Motor neuron (in vitro differentiated cells): ENCODE results near the gene CFAP251. TPM values are rescaled to one million over a fixed set of nuclear protein-coding genes. Genes with fewer than 3 reads are reported as not detected.
"Not testable (repeated sequence)": the region's sequence is repeated elsewhere in the genome, so short reads cannot be mapped to it uniquely, and the experiment has no call there.

Source experiments
- ATAC-seq, 8 experiments: fragments of 200-7000 bp; cut with Tn5 transposase; replicated peaks in 6 of 8; 2 replicates each; pipeline ENCODE4 v1.8.0; 2021; ENCODE audit warnings: mild to moderate bottlenecking in 8 of 8, moderate library complexity in 8 of 8
- H3K27ac ChIP-seq, 2 donors: fragments of 250-450 bp; sonication (Bioruptor Pico); 2 replicates each; pipeline ENCODE4 v1.9.0; 2021; ENCODE audit warnings: antibody characterized with exemption in 2 of 2, mild to moderate bottlenecking in 2 of 2, moderate library complexity in 1 of 2
- H3K4me1 ChIP-seq, 2 donors: fragments of 250-450 bp; sonication (Bioruptor Pico); replicated peaks in 1 of 2; 2 replicates each; pipeline ENCODE4 v1.6.1; 2021; ENCODE audit warnings: antibody characterized with exemption in 2 of 2, mild to moderate bottlenecking in 2 of 2, moderate library complexity in 1 of 2
- H3K4me3 ChIP-seq, 5 donors: fragments of 250-450 bp; sonication (Bioruptor Pico); 2 replicates each; pipeline ENCODE4 v1.9.0; 2021; ENCODE audit warnings: antibody characterized with exemption in 5 of 5, mild to moderate bottlenecking in 5 of 5, moderate library complexity in 4 of 5
- WGBS, 10 experiments: fragments of 450-650 bp; shearing (Covaris generic); methylation state at CpG; one replicate each; pipeline ENCODE4 v1.0.0; 2022; 5-methylcytosine and 5-hydroxymethylcytosine counted together
- in situ Hi-C, 9 experiments: fragments of 400-800 bp; cut with MboI; loops; one replicate each; pipeline ENCODE4 v1.15.0; 2021; ENCODE audit warnings: low sequenced_read_pairs in 9 of 9, low pct_unique_long_range_greater_than_20kb in 2 of 9; ENCODE audit not compliant: unreplicated experiment in 9 of 9
- total RNA-seq, 8 experiments: library from RNA; unstranded; fragments of 300-600 nt; gene quantifications; 2 replicates each; pipeline versions ENCODE4 v1.2.3 to v1.2.4, GENCODE V29; 2022

CFAP251 gene
- total RNA-seq, 8 experiments from 2014 or later = 1.7 to 5.3 (median 2.7) TPM

GRCh38 chr12:122040579-122041386, 122.4 kb downstream of the CFAP251 start:
- ATAC-seq = no peak
- no peak overlapping the region for H3K4me3 ChIP-seq
- H3K27ac ChIP-seq = no peak overlapping the region
- no peaks in the 10 kb centered on the region for H3K4me1 ChIP-seq
- 45 to 94% (median 71%) methylated on average over 1 to 14 of the region's 21 CpGs for WGBS, 10 experiments
- in situ Hi-C loops = no loop called here

- in situ Hi-C loops, H3K4me3 ChIP-seq, H3K27ac ChIP-seq, H3K4me1 ChIP-seq, ATAC-seq: not testable (repeated sequence)
- 90 to 100% (median 100%) methylated on average over 1 to 2 of the region's 3 CpGs; no CpG with 5 or more reads in 7 of the 10 experiments for WGBS, 10 experiments
Observed at GRCh38 chr12:122041458-122041857, 123.1 kb downstream of the CFAP251 start.

GRCh38 chr12:122042910-122043309, 124.5 kb downstream of the CFAP251 start:
- Histone ChIP-seq H3K27ac (no peak overlapping the region), H3K4me3 (no peak overlapping the region), H3K4me1 (no peaks in the 10 kb centered on the region)
- in situ Hi-C loops = no loop called here
- ATAC-seq = no peak
- WGBS, 10 experiments = 0 to 100% (median 82%) methylated on average over 1 to 11 of the region's 11 CpGs

GRCh38 chr12:122043476-122043875, 125.1 kb downstream of the CFAP251 start:
- no peak for ATAC-seq
- WGBS, 10 experiments = 96% methylated on average over 4 of the region's 15 CpGs; no CpG with 5 or more reads in 9 of the 10 experiments
- Histone ChIP-seq H3K4me3 (no peak overlapping the region), H3K27ac (no peak overlapping the region), H3K4me1 (no peaks in the 10 kb centered on the region)
- in situ Hi-C loops = no loop called here

- in situ Hi-C loops = no loop called here
- ATAC-seq = no peak
- Histone ChIP-seq H3K4me1 (no peaks in the 10 kb centered on the region), H3K27ac (no peak overlapping the region), H3K4me3 (no peak overlapping the region)
- 80 to 100% (median 100%) methylated on average over 1 to 4 of the region's 7 CpGs; no CpG with 5 or more reads in 3 of the 10 experiments for WGBS, 10 experiments
Observed at GRCh38 chr12:122045262-122045661, 126.9 kb downstream of the CFAP251 start.

GRCh38 chr12:122046145-122046544, 127.8 kb downstream of the CFAP251 start:
- ATAC-seq = no peak
- in situ Hi-C loops = no loop called here

GRCh38 chr12:122048151-122048550, 129.8 kb downstream of the CFAP251 start:
- no peaks in the 10 kb centered on the region for H3K4me1 ChIP-seq
- ATAC-seq = no peak
- in situ Hi-C loops = no loop called here
- no peak overlapping the region for H3K4me3 ChIP-seq
- H3K27ac ChIP-seq = no peak overlapping the region
- 83 to 100% (median 94%) methylated on average over 1 to 8 of the region's 8 CpGs; no CpG with 5 or more reads in 3 of the 10 experiments for WGBS, 10 experiments

More at GRCh38 chr12:122046145-122046544, 127.8 kb downstream of the CFAP251 start:
- H3K4me3 ChIP-seq = no peak overlapping the region
- H3K4me1 ChIP-seq = no peaks in the 10 kb centered on the region
- no peak overlapping the region for H3K27ac ChIP-seq
- 61 to 100% methylated on average over 1 to 3 of the region's 7 CpGs; no CpG with 5 or more reads in 8 of the 10 experiments for WGBS, 10 experiments

- Histone ChIP-seq H3K4me1 (no peaks in the 10 kb centered on the region), H3K4me3 (no peak overlapping the region), H3K27ac (no peak overlapping the region)
- 60 to 100% (median 73%) methylated on average over 1 to 3 of the region's 9 CpGs; no CpG with 5 or more reads in 5 of the 10 experiments for WGBS, 10 experiments
- in situ Hi-C loops = loop anchor here in 3 of 9 experiments (10.0 kb wide), 2 partner anchors 75 to 85 kb away; no protein-coding TSS in a partner anchor
- ATAC-seq = no peak
Observed at GRCh38 chr12:122049827-122050226, 131.4 kb downstream of the CFAP251 start.

- 80 to 100% (median 95%) methylated on average over 1 to 12 of the region's 20 CpGs; no CpG with 5 or more reads in 3 of the 10 experiments for WGBS, 10 experiments
- Histone ChIP-seq H3K4me1 (no peaks in the 10 kb centered on the region), H3K4me3 (no peak overlapping the region), H3K27ac (no peak overlapping the region)
- no peak for ATAC-seq
- in situ Hi-C loops = loop anchor here in 3 of 9 experiments (10.0 kb wide), 2 partner anchors 74 to 84 kb away; no protein-coding TSS in a partner anchor
Observed at GRCh38 chr12:122050706-122051105, 132.3 kb downstream of the CFAP251 start.

GRCh38 chr12:122051231-122051876, 133.0 kb downstream of the CFAP251 start:
- Histone ChIP-seq H3K27ac (no peak overlapping the region), H3K4me3 (no peak overlapping the region), H3K4me1 (no peaks in the 10 kb centered on the region)
- ATAC-seq = no peak
- in situ Hi-C loops = loop anchor here in 3 of 9 experiments (10.0 kb wide), 2 partner anchors 73 to 83 kb away; no protein-coding TSS in a partner anchor
- WGBS, 10 experiments = 60 to 100% (median 93%) methylated on average over 1 to 5 of the region's 14 CpGs; no CpG with 5 or more reads in 5 of the 10 experiments

- H3K4me1 ChIP-seq = no peaks in the 10 kb centered on the region
- 83 to 100% (median 95%) methylated on average over 1 to 2 of the region's 2 CpGs; no CpG with 5 or more reads in 1 of the 10 experiments for WGBS, 10 experiments
- H3K4me3 ChIP-seq = no peak overlapping the region
- no peak for ATAC-seq
- no peak overlapping the region for H3K27ac ChIP-seq
- in situ Hi-C loops = loop anchor here in 3 of 9 experiments (10.0 kb wide), 2 partner anchors 73 to 83 kb away; no protein-coding TSS in a partner anchor
Observed at GRCh38 chr12:122052285-122052684, 133.9 kb downstream of the CFAP251 start.
